ENCODE measurements around the gene ABCA8. TPM values are rescaled to one million over a fixed set of nuclear protein-coding genes. Genes with fewer than 3 reads are reported as not detected.

Gene ABCA8
- total RNA-seq, 1 experiment from 2014 or later = not detected

DNA sequence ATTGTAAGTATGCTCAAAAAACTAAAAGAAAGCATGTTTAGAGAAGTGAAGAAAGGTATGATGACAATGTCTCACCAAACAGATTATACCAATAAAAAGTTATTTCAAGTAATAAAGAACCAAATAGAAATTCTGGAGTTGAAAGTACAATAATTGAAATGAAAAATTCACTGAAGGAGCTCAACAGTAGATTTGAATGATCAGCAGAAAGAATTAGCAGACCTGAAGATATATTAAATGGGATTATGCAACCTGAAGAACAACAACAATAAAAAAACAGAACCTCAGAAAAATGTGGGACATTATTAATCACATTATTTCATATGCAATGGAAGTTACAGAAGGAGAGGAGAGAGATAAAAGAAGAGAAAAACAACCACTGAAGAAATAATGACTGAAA lies 57.6 kb downstream of the ABCA8 start:
- Histone ChIP-seq H3K36me3 (ENCODE audit: insufficient read depth, low read length) (no peaks in the 10 kb centered on the region), H3K9ac (ENCODE audit: low read length) (no peak overlapping the region), H3K4me3 (ENCODE audit: low read length) (no peak overlapping the region), H3K4me1 (ENCODE audit: low read length) (no peaks in the 10 kb centered on the region), H3K27ac (ENCODE audit: low read length) (no peak overlapping the region), H3K9me2 (replicated peaks; ENCODE audit: insufficient read depth, low read length) (no peaks in the 10 kb centered on the region), H3K79me2 (ENCODE audit: low read length) (no peaks in the 10 kb centered on the region), H2AFZ (ENCODE audit: low read length) (no peak overlapping the region), H4K20me1 (ENCODE audit: insufficient read depth, low read depth, low read length) (no peaks in the 10 kb centered on the region), H3K4me2 (ENCODE audit: low read depth, low read length, poor library complexity, severe bottlenecking) (no peak overlapping the region), H3K27me3 (ENCODE audit: low read length) (no peaks in the 10 kb centered on the region), H3K9me3 (ENCODE audit: low read length) (0 out of 2 replicates have a peak, but pooled peaks cover 5% of the 10 kb centered on the region)
- DNase-seq = no peak

GRCh38 chr17:68892658-68893057 lies 62.5 kb downstream of the ABCA8 start:
- Histone ChIP-seq H3K4me3 (ENCODE audit: low read length) (no peak overlapping the region), H3K9me2 (replicated peaks; ENCODE audit: insufficient read depth, low read length) (no peaks in the 10 kb centered on the region), H4K20me1 (ENCODE audit: insufficient read depth, low read depth, low read length) (no peaks in the 10 kb centered on the region), H3K36me3 (ENCODE audit: insufficient read depth, low read length) (no peaks in the 10 kb centered on the region), H3K27ac (ENCODE audit: low read length) (no peak overlapping the region), H3K27me3 (ENCODE audit: low read length) (no peaks in the 10 kb centered on the region), H3K4me1 (ENCODE audit: low read length) (no peaks in the 10 kb centered on the region), H3K9ac (ENCODE audit: low read length) (no peak overlapping the region), H3K4me2 (ENCODE audit: low read depth, low read length, poor library complexity, severe bottlenecking) (no peak overlapping the region), H3K79me2 (ENCODE audit: low read length) (no peaks in the 10 kb centered on the region), H3K9me3 (ENCODE audit: low read length) (0 out of 2 replicates have a peak, but pooled peaks cover 2% of the 10 kb centered on the region), H2AFZ (ENCODE audit: low read length) (no peak overlapping the region)
- DNase-seq = no peak

DNA sequence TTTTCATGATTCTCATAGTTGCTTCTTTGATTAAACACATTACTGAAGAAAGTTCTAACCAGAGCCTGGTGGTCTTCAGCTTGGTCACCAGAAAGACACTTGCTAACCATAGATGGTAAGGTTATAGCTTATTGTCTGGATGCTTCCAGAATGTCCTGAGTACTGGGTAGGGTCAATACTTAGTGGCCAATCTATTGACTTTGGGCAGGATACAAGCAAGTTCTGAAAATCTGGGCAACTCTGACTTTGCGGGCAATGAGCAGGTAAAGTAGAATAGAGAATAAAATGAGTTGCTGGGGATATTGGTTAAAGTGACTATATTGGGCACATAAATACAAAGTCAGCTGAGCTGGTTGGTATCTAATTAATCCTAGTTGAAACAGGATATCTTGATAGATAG lies 63.0 kb downstream of the ABCA8 start:
- Histone ChIP-seq H3K4me3 (ENCODE audit: low read length) (no peak overlapping the region), H3K79me2 (ENCODE audit: low read length) (no peaks in the 10 kb centered on the region), H4K20me1 (ENCODE audit: insufficient read depth, low read depth, low read length) (no peaks in the 10 kb centered on the region), H3K27ac (ENCODE audit: low read length) (no peak overlapping the region), H3K27me3 (ENCODE audit: low read length) (no peaks in the 10 kb centered on the region), H3K4me1 (ENCODE audit: low read length) (no peaks in the 10 kb centered on the region), H3K9me3 (ENCODE audit: low read length) (no peaks in the 10 kb centered on the region), H3K4me2 (ENCODE audit: low read depth, low read length, poor library complexity, severe bottlenecking) (no peak overlapping the region), H3K9me2 (replicated peaks; ENCODE audit: insufficient read depth, low read length) (no peaks in the 10 kb centered on the region), H3K36me3 (ENCODE audit: insufficient read depth, low read length) (no peaks in the 10 kb centered on the region), H2AFZ (ENCODE audit: low read length) (no peak overlapping the region), H3K9ac (ENCODE audit: low read length) (no peak overlapping the region)
- DNase-seq = no peak

- Histone ChIP-seq H2AFZ (ENCODE audit: low read length) (no peak overlapping the region), H3K9me2 (replicated peaks; ENCODE audit: insufficient read depth, low read length) (no peaks in the 10 kb centered on the region), H3K79me2 (ENCODE audit: low read length) (no peaks in the 10 kb centered on the region), H3K27me3 (ENCODE audit: low read length) (no peaks in the 10 kb centered on the region), H3K9ac (ENCODE audit: low read length) (no peak overlapping the region), H3K4me2 (ENCODE audit: low read depth, low read length, poor library complexity, severe bottlenecking) (no peak overlapping the region), H4K20me1 (ENCODE audit: insufficient read depth, low read depth, low read length) (no peaks in the 10 kb centered on the region), H3K4me1 (ENCODE audit: low read length) (no peaks in the 10 kb centered on the region), H3K27ac (ENCODE audit: low read length) (no peak overlapping the region), H3K36me3 (ENCODE audit: insufficient read depth, low read length) (no peaks in the 10 kb centered on the region), H3K9me3 (ENCODE audit: low read length) (no peaks in the 10 kb centered on the region), H3K4me3 (ENCODE audit: low read length) (no peak overlapping the region)
- no peak for DNase-seq
These were observed 68.8 kb downstream of the ABCA8 start for GRCh38 chr17:68886401-68886800.

GRCh38 chr17:68884888-68885287 lies 70.3 kb downstream of the ABCA8 start:
- DNase-seq = no peak
- Histone ChIP-seq H3K36me3 (ENCODE audit: insufficient read depth, low read length) (no peaks in the 10 kb centered on the region), H3K79me2 (ENCODE audit: low read length) (no peaks in the 10 kb centered on the region), H3K9ac (ENCODE audit: low read length) (no peak overlapping the region), H3K4me1 (ENCODE audit: low read length) (no peaks in the 10 kb centered on the region), H2AFZ (ENCODE audit: low read length) (no peak overlapping the region), H4K20me1 (ENCODE audit: insufficient read depth, low read depth, low read length) (no peaks in the 10 kb centered on the region), H3K27ac (ENCODE audit: low read length) (no peak overlapping the region), H3K9me3 (ENCODE audit: low read length) (no peaks in the 10 kb centered on the region), H3K9me2 (replicated peaks; ENCODE audit: insufficient read depth, low read length) (no peaks in the 10 kb centered on the region), H3K4me3 (ENCODE audit: low read length) (no peak overlapping the region), H3K4me2 (ENCODE audit: low read depth, low read length, poor library complexity, severe bottlenecking) (no peak overlapping the region), H3K27me3 (ENCODE audit: low read length) (no peaks in the 10 kb centered on the region)

DNA sequence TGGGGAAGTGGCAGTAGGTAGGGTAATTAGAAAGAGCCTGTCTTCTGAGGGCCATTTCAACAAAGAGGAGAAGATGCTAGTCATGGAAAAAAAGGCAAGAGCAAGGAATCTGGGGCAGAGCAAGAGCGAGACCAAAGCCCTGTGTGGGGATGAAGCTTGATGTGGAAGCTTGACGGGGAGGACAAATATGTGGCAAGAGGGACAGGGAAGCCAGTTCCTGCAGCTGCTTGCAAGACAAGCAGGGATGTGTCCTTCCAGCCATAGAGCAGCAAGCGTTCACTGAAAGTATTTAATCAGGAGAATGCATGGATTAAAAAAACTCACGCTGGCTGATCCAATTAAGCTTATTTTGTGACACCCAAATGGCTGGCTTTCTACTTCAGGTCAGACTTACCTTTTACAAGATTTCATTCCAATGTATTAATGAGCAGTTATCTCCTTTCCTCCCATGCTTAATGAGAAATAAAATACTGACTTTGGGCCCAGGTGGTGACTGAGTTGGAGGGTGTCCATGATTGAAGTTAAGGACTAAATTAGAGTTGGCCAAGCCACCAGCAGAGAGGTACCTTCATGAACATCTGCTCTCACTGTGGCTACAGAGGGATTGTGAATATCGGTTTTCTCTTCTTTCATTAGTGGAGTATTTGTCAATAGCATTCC lies 76.8 kb downstream of the ABCA8 start:
- no peaks in the 10 kb centered on the region for H3K36me3 ChIP-seq (ENCODE audit: insufficient read depth, low read length)
- no peaks in the 10 kb centered on the region for H3K9me2 ChIP-seq (replicated peaks; ENCODE audit: insufficient read depth, low read length)
- H3K9ac ChIP-seq (ENCODE audit: low read length) = no peak overlapping the region
- no peak for DNase-seq
- H3K79me2 ChIP-seq (ENCODE audit: low read length) = no peaks in the 10 kb centered on the region
- no peak overlapping the region for H3K4me2 ChIP-seq (ENCODE audit: low read depth, low read length, poor library complexity, severe bottlenecking)
- no peaks in the 10 kb centered on the region for H3K9me3 ChIP-seq (ENCODE audit: low read length)
- H4K20me1 ChIP-seq (ENCODE audit: insufficient read depth, low read depth, low read length) = no peaks in the 10 kb centered on the region
- no peaks in the 10 kb centered on the region for H3K27me3 ChIP-seq (ENCODE audit: low read length)
- no peak overlapping the region for H3K4me3 ChIP-seq (ENCODE audit: low read length)
- H3K27ac ChIP-seq (ENCODE audit: low read length) = no peak overlapping the region
- no peaks in the 10 kb centered on the region for H3K4me1 ChIP-seq (ENCODE audit: low read length)
- H2AFZ ChIP-seq (ENCODE audit: low read length) = no peak overlapping the region

- Histone ChIP-seq H3K27me3 (ENCODE audit: low read length) (no peaks in the 10 kb centered on the region), H3K36me3 (ENCODE audit: insufficient read depth, low read length) (no peaks in the 10 kb centered on the region), H3K9ac (ENCODE audit: low read length) (no peak overlapping the region), H3K4me1 (ENCODE audit: low read length) (peaks cover 4% of the 10 kb centered on the region; the same call in 1 of the 2 replicates), H3K4me2 (ENCODE audit: low read depth, low read length, poor library complexity, severe bottlenecking) (no peak overlapping the region), H3K27ac (ENCODE audit: low read length) (no peak overlapping the region), H3K9me2 (replicated peaks; ENCODE audit: insufficient read depth, low read length) (no peaks in the 10 kb centered on the region), H3K9me3 (ENCODE audit: low read length) (no peaks in the 10 kb centered on the region), H4K20me1 (ENCODE audit: insufficient read depth, low read depth, low read length) (no peaks in the 10 kb centered on the region), H2AFZ (ENCODE audit: low read length) (no peak overlapping the region), H3K79me2 (ENCODE audit: low read length) (no peaks in the 10 kb centered on the region), H3K4me3 (ENCODE audit: low read length) (no peak overlapping the region)
- DNase-seq = no peak
These were observed 83.7 kb downstream of the ABCA8 start for GRCh38 chr17:68871447-68871846.

DNA sequence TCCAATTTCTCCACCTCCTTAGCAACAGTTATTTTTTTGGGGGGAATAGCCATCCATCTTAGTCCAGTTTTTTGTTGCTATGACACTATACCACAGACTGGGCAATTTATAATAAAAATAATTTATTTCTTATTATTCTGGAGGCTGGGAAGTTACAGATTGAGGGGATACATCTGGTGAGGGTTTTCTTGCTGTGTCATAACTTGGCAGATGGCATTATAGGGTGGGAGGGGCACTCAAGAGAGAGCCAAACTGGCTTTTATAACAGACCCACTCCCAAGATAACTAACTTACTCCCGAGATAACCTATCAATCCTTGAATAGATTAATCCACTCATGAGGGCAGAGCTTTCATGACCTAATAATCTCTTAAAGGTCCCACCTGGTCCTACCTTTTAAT lies 84.2 kb downstream of the ABCA8 start:
- Histone ChIP-seq H3K9me2 (replicated peaks; ENCODE audit: insufficient read depth, low read length) (no peaks in the 10 kb centered on the region), H4K20me1 (ENCODE audit: insufficient read depth, low read depth, low read length) (no peaks in the 10 kb centered on the region), H3K4me3 (ENCODE audit: low read length) (no peak overlapping the region), H3K9me3 (ENCODE audit: low read length) (no peaks in the 10 kb centered on the region), H3K27ac (ENCODE audit: low read length) (no peak overlapping the region), H3K79me2 (ENCODE audit: low read length) (no peaks in the 10 kb centered on the region), H3K36me3 (ENCODE audit: insufficient read depth, low read length) (no peaks in the 10 kb centered on the region), H3K4me2 (ENCODE audit: low read depth, low read length, poor library complexity, severe bottlenecking) (no peak overlapping the region), H3K4me1 (ENCODE audit: low read length) (peaks cover 4% of the 10 kb centered on the region; the same call in 1 of the 2 replicates), H3K9ac (ENCODE audit: low read length) (no peak overlapping the region), H3K27me3 (ENCODE audit: low read length) (no peaks in the 10 kb centered on the region), H2AFZ (ENCODE audit: low read length) (no peak overlapping the region)
- DNase-seq = no peak
